GM18951 (cell line): Measurements from ENCODE around the gene NTM.

Source experiments
- POLR2A ChIP-seq: IDR thresholded peaks from 4 replicates; pipeline ENCODE4 v1.6.1; 2011; ENCODE audit warnings: mild to moderate bottlenecking; ENCODE audit not compliant: insufficient read length, insufficient read depth; ENCODE audit errors: extremely low read depth
- in situ Hi-C: fragments of 300-500 bp; cut with MboI; formaldehyde crosslinking; loops from one replicate; pipeline ENCODE4 v1.12.0; 2022; ENCODE audit warnings: low sequenced_read_pairs, mixed read lengths, inconsistent platforms; ENCODE audit not compliant: unreplicated experiment

Gene NTM

GRCh38 chr11:131685206-131685605 is 314.8 kb downstream of the NTM start:
- in situ Hi-C loops, result no loop called here
- no peak for TF ChIP-seq POLR2A

- in situ Hi-C loops, result no loop called here
- no peak for TF ChIP-seq POLR2A
Measured at GRCh38 chr11:131685906-131686305, 315.5 kb downstream of the NTM start.

- no peak for TF ChIP-seq POLR2A
- in situ Hi-C loops, result no loop called here
Measured at GRCh38 chr11:131686836-131687235, 316.4 kb downstream of the NTM start.

GRCh38 chr11:131687291-131688047 is 317.1 kb downstream of the NTM start:
- in situ Hi-C loops, result no loop called here
- no peak for TF ChIP-seq POLR2A

GRCh38 chr11:131688048-131688693 is 317.8 kb downstream of the NTM start:
- in situ Hi-C loops, result no loop called here
- TF ChIP-seq POLR2A, result no peak

DNA sequence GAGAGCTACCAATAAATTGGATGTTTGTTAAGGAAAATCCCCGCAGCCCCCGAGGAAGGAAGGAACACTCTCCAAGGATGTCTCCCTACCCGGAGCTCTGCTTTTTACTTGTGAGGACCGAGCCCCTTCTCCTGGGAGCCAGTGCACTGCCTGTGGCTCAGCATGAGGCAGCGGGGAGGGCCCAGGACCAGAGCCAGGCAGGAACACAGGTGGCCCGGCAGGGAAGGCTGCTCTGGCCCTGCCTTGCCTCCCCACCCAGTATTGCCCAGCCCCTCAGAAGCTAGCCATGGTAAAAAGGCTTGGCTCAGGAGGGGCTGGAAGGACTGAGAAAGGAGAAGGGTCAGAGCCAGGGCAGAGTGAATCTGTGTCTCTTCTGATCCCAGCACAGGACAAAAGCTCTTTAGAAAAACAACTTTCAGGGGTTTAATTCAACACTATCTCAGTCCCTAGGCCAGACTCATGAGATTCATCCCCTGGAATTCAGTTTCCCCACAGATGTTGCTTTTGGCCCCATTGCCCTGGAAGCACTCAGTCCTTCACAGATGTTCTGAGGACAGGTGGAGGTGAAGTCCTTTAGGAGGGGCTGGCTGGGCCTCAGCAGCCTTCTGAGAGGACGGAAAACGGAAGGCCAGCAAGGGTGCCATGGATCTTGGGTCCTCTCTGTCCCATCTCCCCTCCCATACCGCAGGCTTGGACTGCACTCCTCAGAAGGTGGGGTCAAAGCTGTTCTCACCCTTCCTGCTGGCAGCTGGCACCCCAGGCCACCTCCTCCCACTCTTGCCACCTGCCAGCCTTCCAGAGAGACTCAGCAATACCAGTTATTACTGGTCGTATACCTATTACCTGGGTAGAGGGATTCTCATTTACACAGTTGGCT is 318.9 kb downstream of the NTM start:
- no peak for TF ChIP-seq POLR2A
- in situ Hi-C loops, result no loop called here

- TF ChIP-seq POLR2A, result no peak
- in situ Hi-C loops, result no loop called here
Measured at GRCh38 chr11:131690362-131690761, 319.9 kb downstream of the NTM start.

DNA sequence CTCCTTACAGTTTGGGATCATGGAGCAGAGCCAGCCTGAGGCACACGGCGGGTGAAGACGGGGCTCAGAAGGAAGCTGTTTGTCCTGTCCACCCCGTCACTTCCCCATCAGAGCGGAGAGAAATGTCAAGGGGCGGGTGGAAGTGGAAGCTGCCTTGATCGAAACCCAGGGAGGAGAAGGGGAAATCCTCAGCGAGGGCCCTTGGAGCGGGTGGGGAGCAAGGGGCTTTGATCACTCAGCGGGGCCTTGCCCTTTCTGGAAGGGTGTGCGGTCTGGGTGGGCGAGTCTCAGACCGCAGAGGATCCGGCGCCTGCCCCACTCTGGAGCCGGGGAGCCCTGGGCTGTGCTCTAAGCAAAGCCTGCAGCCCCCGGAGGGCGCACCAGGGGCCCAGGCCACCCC is 320.4 kb downstream of the NTM start:
- in situ Hi-C loops, result no loop called here
- TF ChIP-seq POLR2A, result no peak

- no peak for TF ChIP-seq POLR2A
- in situ Hi-C loops, result no loop called here
Measured at GRCh38 chr11:131691181-131692041, 321.0 kb downstream of the NTM start.

- in situ Hi-C loops, result no loop called here
- TF ChIP-seq POLR2A, result no peak
Measured at GRCh38 chr11:131692151-131692550, 321.7 kb downstream of the NTM start.

GRCh38 chr11:131692961-131693360 is 322.5 kb downstream of the NTM start:
- no peak for TF ChIP-seq POLR2A
- in situ Hi-C loops, result no loop called here

- in situ Hi-C loops, result no loop called here
Measured at GRCh38 chr11:131693756-131694155, 323.3 kb downstream of the NTM start.

DNA sequence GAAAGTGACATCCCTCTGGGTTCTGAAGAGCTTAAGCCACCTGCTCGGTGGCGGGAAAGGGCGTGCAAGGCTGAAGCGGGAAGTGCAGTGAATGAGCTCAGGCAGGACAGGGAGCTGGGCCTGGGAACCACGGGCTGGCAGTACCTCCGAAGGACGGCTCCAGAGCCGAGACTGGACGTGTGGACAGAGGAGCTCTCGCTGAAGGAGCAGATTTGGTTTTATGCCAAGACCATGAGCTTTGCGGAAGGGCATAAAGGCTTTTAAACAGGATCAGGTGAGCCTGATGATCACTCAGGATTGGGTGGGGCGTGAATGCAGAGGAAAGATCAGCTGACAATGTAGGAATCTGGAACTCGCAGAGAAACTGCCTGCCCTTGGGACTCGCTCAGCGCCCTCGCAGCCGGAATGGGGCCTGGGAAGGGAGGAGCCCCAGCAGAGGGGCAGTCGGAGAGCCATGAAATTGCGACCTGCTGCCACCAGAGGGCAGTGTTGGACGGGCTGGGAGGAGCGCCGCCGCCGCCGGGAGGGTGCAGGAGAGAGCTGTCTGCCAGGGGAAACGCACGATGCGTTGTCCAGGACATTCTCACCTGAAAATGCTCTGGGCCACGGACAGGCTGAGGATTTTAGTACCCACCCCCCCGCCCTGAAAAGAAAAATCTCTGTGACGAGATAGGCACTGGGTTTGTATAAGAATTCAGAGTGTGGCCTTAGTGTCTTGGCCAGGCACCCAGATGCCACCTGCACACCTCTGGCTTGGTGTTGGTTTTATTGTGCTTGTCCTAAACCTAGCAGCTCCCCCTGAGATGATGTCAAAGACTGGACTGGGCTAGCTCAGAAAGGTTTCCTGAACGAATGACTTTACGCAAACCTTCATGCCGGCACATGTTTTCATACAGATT is 324.4 kb downstream of the NTM start:
- in situ Hi-C loops, result no loop called here

More at GRCh38 chr11:131693756-131694155, 323.3 kb downstream of the NTM start:
- no peak for TF ChIP-seq POLR2A

More for the DNA sequence above, 324.4 kb downstream of the NTM start:
- no peak for TF ChIP-seq POLR2A
